Femur (tissue), 1 donor: Measurements from ENCODE around the gene LRRC36.

Source experiments
- DNase-seq: peaks from one replicate; pipeline ENCODE4 v3.0.0-alpha.2; 2017

Gene LRRC36, protein sequence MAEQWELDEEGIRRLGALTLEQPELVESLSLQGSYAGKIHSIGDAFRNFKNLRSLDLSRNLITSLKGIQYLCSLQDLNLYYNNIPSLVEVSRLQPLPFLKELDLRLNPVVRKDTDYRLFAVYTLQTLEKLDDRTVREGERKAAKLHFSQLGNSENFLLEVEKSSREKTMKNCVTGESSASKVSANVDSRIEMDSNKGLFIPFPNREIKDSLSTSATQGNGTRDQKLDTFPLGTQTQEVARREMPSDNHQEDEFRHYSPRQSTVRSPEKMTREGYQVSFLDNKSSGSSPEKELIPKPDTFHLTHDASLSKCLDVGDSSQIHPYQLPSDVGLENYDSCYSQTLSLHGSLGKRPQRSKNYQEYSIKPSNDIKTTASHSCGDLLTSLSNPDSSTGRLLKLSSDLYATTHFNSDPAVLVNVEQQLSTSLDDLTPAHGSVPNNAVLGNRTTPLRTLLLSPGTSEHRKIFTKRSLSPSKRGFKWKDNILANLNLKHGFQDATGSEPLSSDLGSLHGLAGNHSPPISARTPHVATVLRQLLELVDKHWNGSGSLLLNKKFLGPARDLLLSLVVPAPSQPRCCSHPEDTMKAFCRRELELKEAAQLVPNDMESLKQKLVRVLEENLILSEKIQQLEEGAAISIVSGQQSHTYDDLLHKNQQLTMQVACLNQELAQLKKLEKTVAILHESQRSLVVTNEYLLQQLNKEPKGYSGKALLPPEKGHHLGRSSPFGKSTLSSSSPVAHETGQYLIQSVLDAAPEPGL

DNA sequence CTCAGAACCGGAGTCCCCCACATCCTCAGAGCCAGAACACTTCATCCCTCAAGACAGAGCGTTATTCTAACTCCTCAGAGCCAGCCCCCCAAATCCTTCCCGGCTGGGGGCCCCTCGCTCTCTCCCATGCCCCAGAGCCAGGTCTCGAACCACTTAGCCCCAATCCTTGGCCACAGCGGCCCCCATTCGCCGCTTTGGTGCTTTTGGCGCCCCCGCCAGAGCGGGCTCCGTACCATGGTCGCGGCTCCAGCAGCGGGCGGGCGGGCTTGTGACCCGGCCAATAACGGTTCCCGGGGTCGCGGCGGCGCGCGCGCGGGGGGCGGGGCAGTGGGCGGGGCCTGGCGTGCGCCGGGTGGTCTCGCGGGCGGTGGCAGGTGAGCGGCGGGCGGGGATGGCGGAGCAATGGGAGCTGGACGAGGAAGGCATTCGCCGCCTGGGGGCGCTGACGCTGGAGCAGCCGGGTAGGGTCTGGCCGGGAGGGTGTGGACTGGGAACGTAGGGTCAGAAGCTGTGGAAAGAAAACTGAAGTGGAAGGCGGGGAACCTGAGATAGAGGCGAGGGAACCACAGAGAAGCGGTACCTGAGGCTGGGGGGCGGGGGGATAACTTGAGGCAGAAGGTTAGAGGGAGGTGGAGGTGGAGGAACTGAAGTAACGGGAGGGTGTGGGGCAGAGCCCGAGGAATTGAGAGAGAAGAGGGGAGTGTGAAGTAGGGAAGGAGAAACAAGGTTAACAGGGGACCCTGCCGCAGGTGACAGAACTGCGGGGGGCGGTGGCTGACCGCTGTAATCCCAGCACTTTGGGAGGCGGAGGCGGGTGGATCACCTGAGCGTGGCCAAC lies at the start of gene LRRC36, which contains the start of gene KCTD19:
Gene LRRC36, plus strand, starts transcription at position 344 of the 838 bp plus-strand sequence. Its CDS starts 48 bp downstream, at position 392.
Gene KCTD19, minus strand, starts transcription at position 270 of the 838 bp plus-strand sequence. Its CDS starts 34 bp downstream, at position 236.
- DNase-seq = peak; percentile 66

DNA sequence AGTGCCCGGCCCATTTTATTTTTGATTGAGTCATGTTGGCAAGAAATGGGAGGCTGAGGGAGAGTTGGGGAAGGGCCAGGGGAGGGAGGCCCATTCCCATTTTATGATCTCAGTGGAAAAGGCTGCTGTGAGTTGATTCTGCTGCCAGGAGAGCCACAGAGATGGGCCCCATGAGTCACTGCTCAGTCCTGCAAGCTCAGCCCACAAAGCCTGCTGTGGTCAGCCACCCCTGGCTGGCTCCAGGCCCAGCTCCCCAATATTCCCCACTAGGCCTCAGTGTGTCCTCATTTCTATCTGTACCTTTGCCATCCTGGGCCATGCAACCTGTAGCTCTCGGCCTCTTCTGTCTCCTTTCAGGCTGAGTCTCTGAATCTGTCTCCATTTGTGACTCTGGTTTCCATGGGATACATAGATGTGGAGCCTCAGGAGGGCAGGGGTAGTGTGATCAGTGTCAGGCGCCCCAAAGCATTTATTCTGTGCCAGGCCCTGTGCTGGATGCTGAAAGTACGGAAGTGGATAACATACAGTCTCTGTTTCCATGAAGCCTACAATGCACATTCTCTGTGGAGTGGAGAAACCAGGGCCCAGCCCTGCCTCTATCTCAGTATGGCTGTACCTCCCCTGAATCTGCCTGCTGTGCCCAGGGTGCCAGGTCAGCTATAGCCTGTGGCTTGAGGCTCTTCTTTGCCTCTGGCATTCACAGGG lies 49.2 kb upstream of the LRRC36 start:
- DNase-seq = peak; percentile 80

GRCh38 chr16:67277999-67278772 lies 48.4 kb upstream of the LRRC36 start:
- DNase-seq = peak; percentile 41

DNA sequence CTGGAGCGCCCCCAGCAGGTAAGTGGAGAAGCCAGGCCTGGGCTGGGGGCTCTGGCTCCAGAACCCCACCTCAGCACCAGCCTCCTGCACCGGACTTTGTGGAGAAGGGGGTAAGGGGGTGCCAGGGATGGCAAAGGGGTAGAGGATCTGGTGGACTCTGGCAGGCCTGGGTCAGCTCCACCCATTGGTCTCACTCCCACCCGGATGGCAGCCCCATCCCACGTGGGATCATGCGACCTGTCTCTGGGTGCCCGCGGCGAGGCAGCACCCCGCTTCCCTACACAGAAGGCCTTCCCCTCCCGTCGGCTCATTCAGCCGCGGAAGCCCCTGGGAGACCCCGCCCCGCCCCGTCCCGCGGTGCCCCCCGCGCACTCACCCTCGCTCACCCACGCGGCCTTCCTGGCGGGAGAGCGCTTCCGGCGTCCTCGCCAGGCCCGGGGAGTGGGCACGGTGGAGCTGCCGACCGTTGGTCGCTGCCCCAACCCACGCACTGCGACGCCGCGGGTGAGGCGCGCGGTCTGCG lies 47.8 kb upstream of the LRRC36 start:
- DNase-seq = peak; percentile 45

- peak; percentile 85 for DNase-seq
Measured at GRCh38 chr16:67279296-67280089, 47.1 kb upstream of the LRRC36 start, which contains the start of gene PLEKHG4. TSS of gene PLEKHG4 (plus strand) at chr16:67279532. CDS start at chr16:67280045, 513 bp downstream.

DNA sequence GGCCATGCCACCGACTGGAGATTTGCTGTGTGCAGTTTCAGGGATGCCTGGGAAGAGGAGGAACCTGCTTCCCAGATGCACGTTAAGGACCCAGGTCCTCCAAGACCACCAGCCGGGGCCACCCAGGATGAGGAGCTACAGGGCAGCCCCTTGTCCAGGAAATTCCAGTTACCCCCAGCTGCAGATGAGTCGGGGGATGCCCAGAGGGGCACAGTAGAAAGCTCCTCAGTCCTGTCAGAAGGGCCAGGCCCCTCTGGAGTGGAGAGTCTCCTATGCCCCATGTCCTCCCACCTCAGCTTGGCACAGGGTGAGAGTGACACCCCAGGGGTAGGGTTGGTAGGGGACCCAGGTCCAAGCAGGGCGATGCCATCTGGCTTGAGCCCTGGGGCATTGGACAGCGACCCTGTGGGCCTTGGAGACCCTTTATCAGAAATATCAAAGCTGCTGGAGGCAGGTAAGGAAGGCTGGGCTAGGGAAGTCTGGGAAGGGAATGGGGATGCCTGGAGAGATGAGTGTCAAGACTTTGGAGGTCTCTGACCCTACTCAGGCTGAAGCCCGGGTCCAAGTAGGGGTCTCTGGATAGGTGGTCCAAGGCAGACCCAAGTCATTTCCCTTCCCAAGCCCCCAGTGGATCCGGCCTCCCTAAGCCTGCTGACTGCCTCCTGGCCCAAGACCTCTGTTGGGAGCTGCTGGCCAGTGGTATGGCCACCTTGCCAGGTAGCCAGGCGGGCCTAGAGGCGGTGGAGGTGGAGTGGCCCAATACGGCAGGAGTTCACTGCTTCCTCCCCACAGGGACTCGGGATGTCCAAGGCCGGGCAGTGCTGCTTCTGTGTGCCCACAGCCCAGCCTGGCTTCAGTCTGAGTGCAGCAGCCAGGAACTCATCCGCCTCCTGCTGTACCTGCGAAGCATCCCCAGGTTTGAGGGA lies 46.3 kb upstream of the LRRC36 start:
- no peak for DNase-seq

GRCh38 chr16:67281536-67282446 lies 44.8 kb upstream of the LRRC36 start:
- DNase-seq = no peak

GRCh38 chr16:67282447-67282805 lies 44.2 kb upstream of the LRRC36 start:
- no peak for DNase-seq

DNA sequence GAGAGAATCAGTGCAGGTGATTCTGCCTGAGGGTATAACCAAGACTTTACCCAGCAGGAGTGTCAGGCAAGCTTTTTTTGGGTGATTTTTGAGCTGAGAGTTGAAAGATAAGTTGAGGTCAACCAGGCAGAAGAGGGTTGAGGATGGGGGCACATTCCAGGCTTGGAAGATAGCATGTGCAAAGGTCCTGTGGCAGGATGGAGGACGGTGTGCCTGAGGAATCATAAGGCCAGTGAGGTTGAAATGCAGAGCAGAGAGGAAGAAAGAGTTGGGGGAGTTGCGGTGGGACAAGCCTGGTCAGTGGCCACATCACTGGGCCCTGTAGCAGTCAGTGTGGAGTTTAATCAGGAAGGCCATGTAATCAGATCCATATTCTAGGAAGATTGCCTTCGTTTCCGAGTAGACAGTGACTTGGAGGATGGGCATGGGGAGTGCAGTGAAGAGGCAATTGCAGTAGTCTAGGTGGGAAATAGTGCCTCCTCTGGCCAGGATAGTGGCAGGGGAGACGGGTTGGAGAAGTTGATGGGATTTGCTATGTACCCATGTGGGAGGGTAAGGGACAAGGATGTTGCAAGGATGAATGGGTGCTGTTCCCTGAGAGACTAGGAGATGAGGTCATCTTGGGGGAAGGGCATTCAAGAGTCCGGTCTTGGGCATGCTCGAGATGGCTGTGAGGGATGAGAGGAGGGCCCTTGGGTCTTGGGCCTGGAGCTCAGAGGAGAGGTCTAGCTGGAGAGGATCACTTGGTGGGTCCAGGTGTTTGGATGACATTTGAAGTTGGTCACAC lies 43.4 kb upstream of the LRRC36 start:
- DNase-seq = no peak

GRCh38 chr16:67283826-67284555 lies 42.6 kb upstream of the LRRC36 start:
- no peak for DNase-seq

- no peak for DNase-seq
Measured at GRCh38 chr16:67284699-67285646, 41.6 kb upstream of the LRRC36 start.

- DNase-seq = no peak
Measured at GRCh38 chr16:67286441-67287235, 40.0 kb upstream of the LRRC36 start.

- no peak for DNase-seq
Measured at GRCh38 chr16:67287960-67288359, 38.7 kb upstream of the LRRC36 start.

DNA sequence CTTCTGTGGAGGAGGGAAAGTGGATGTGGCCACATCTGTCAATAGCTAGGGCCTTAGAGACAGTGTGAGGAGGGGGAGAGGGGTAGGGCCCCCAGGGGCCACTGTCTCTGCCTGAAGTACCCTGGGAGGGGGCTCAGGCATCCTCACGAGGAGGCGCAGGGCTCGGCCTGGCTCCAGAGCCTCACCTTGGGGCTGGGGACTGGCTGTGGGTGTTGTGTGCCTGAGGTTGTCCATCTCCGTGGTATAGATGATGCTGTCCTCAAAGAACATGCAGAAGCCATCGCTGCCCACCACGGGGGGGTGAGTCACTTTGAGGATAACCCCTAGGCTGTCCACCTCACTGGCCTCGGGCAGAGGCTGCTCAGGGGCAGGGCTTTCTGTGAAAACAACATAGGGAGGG lies 35.2 kb upstream of the LRRC36 start:
- DNase-seq = no peak
